ENCODE data around the gene MED17.

- TF ChIP-seq CTCF (IDR thresholded peaks at IDR 0.05 in 8 of 11, conservative IDR thresholded peaks at IDR 0.05 in 3 of 11) (no peak), POLR2A (IDR thresholded peaks at IDR 0.05) (no peak), POLR2AphosphoS5 (IDR thresholded peaks at IDR 0.05) (no peak)
These were observed 65.1 kb downstream of the MED17 start for GRCh38 chr11:93849201-93849600.
